Measurements from ENCODE around the gene FLNB.

- no peak for TF ChIP-seq CTCF (IDR thresholded peaks at IDR 0.05)
- no peak for TF ChIP-seq POLR2A (IDR thresholded peaks at IDR 0.05)
Measured at GRCh38 chr3:58034738-58035523, 26.7 kb downstream of the FLNB start.

All from thyroid gland (tissue), 4 donors.